ENCODE measurements around the gene MOV10L1.
A peak's percentile ranks its signal among the peaks of the same experiment; 100 is the strongest.

- peak; percentile 13 to 59 (median 40) for TF ChIP-seq CTCF (IDR thresholded peaks at IDR 0.05)
- TF ChIP-seq POLR2A (IDR thresholded peaks at IDR 0.05) = peak; percentile 38
Observed at GRCh38 chr22:50190182-50190940, 100.6 kb downstream of the MOV10L1 start.
